HG03060 (cell line): ENCODE results near the gene TVP23C.
"Not testable (repeated sequence)": the region's sequence is repeated elsewhere in the genome, so short reads cannot be mapped to it uniquely, and the experiment has no call there.

Experiments used
- ATAC-seq: cut with Tn5 transposase; IDR thresholded peaks from one replicate; pipeline ENCODE4 v1.9.1; 2021; ENCODE audit warnings: low read depth, moderate number of reproducible peaks; ENCODE audit not compliant: unreplicated experiment

The TVP23C gene

DNA sequence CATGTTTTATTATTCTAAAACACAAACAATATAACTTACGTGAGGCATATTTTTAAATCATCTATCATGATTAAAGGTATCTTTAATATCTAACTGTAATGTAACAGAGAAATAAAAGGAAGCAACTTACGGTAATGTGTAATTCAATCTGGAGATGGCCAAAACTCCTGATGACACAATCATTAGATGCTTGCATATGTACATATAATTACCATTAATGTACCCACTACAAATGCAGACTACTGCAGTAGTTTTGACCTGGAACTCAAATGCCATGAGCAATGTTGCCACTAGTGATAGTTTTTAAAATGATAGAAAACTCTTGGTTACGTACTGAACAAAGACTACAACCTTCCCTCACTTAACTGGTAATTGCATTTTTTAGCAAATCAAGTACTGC is 30.2 kb downstream of the TVP23C start:
- ATAC-seq = not testable (repeated sequence)

DNA sequence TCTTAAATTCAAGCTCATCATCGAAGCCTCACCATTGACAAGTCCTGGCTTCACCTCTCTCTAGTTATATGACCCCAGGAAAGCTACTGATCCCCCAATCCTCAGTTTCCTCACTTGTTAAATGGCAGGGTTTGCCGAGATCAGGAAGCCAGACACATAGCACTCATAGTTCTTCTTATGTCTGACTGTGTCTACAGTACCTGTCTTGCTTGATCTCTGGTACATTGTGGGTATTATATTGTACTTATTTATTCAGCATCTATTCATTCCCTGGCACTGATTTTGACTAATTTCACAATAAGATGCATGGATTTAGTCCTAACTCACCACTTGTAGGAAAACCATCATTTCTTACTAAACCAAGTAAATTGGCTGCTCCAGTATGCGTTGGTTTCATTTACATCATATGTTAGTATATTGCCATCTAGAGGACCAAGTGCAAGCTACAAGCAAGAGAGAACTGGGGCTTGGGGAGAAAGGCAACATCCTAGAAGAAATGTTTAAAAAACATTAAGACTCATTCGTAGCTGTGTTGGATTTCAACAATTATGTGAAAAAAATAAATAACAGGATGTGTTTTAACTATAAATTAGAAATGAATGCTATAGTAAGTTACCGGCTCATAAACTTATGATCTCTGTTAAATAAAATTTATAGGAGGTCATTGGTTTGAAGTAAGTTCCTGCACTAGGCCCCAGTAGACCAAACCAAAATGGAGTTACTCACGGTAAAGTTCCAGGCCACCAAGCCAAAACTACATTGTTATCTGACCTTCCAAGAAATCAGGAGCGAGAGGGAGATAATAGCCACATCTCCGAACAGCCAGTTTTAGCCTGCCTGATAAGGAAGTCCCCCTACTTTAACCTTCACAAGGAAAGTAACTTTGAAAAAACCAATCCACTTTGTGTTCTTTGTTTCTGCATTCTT is 36.7 kb downstream of the TVP23C start:
- ATAC-seq = not testable (repeated sequence)

DNA sequence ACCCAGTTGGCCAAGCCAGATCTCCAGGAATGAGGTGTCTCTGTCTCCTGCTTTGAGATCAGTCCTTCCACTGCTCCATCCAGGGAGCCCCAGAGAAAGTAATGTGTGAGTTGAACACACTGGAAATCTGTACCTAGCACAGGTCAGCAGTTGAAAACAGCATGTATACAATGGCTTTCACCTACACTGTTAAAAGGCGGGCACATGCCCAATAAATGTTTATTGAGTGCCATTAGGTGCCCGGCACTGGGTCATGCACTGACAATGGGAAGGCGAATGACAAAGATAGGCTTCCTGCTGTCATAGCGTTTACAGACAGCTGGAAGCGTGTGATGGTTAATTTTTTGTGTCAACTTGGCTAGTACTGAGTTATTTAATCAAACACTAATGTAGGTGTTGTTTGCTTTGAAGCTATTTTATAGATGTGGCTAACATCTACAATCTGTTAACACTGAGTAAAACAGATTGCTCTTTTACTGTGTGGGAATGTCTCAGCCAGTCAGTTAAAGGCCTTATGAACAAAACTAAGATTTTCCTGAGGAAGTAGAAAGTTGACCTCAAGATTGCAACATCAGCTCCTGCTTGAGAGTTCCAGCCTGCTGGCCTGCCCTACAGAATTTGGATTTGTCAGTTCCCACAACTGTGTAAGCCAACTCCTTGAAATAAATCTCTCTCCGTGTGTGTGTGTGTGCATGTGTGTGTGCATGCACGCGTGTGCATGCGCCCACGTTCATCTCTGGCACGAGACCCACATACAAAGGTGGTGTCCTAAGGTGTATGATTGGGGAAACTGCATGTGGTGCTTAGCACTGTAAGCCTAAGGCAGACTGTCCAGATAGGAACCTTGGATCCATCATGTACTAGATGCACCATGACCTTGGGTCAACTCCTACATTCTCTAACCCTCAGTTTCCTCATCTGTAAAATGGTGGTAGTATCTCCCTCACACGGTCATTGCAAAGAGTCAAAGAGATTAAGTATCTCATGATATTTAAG is 38.0 kb downstream of the TVP23C start:
- not testable (repeated sequence) for ATAC-seq

GRCh38 chr17:15516150-15516549 is 47.1 kb downstream of the TVP23C start:
- no peak for ATAC-seq

DNA sequence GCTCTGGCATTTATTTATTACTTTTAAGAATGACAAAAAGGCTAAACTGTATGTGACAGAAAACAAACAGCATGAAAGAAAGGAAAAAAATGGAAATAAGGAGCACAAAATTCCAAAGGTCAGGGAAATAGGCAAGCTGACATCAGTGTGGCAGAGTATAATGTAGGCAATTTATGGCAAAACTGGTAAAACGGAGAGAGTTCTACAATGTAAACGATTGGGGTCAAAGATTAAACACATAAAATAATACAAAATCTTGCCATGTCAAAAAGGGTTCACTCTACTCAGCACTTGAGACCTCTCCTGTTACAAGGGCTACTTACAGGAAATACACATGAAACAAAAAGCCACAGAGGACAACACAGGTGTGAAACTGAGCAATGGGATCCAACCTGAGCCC is 48.8 kb downstream of the TVP23C start:
- no peak for ATAC-seq

DNA sequence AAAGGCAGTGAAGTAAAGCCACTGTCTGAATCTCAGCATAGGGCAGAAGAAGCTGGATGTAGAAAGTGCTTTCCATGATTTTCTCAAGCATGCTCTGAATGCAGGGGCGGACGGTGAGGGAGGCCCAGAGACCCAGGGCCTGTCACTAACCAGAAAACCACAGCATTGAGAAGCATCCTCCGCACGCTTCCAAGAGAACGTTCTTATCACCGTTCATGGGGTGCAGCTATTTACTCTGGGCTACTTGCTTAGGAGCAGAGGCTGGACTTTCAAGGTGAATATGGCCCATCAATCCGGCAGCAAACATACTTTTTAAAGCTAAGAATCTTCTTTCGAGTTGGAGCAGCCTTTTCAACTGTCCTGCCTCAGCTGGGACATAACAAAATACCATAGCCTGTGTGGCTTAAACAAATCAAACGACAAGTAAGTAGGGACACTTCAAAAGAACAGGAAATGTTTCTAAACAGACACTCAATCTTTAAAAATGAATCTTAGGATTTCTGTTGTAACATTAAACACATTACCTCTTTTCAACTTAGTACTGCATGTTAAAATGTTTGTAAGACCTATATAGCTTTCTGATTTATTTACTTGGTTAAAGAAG is 49.3 kb downstream of the TVP23C start:
- no peak for ATAC-seq

- ATAC-seq = no peak
Measured at GRCh38 chr17:15513058-15513791, 50.1 kb downstream of the TVP23C start.

- no peak for ATAC-seq
Measured at GRCh38 chr17:15512071-15512709, 51.1 kb downstream of the TVP23C start.

- ATAC-seq = no peak
Measured at GRCh38 chr17:15511142-15511541, 52.1 kb downstream of the TVP23C start.

- no peak for ATAC-seq
Measured at GRCh38 chr17:15510361-15510760, 52.9 kb downstream of the TVP23C start.

GRCh38 chr17:15509095-15509494 is 54.2 kb downstream of the TVP23C start:
- ATAC-seq = no peak

- no peak for ATAC-seq
Measured at GRCh38 chr17:15508466-15508865, 54.8 kb downstream of the TVP23C start.

GRCh38 chr17:15507896-15508295 is 55.4 kb downstream of the TVP23C start:
- ATAC-seq = no peak

GRCh38 chr17:15507001-15507400 is 56.3 kb downstream of the TVP23C start:
- no peak for ATAC-seq

DNA sequence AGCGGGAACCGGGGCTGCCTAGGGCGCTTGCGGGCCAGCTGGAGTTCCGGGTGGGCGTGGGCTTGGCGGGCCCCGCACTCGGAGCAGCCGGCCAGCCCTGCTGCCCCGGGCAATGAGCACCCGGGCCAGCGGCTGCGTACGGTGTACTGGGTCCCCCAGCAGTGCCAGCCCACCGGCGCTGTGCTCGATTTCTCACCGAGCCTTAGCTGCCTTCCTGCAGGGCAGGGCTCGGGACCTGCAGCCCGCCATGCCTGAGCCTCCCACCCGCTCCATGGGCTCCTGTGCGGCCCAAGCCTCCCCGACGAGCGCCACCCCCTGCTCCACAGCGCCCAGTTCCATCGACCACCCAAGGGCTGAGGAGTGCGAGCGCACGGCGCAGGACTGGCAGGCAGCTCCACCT is 57.6 kb downstream of the TVP23C start:
- ATAC-seq = not testable (repeated sequence)

- no peak for ATAC-seq
Measured at GRCh38 chr17:15503731-15504130, 59.6 kb downstream of the TVP23C start.

DNA sequence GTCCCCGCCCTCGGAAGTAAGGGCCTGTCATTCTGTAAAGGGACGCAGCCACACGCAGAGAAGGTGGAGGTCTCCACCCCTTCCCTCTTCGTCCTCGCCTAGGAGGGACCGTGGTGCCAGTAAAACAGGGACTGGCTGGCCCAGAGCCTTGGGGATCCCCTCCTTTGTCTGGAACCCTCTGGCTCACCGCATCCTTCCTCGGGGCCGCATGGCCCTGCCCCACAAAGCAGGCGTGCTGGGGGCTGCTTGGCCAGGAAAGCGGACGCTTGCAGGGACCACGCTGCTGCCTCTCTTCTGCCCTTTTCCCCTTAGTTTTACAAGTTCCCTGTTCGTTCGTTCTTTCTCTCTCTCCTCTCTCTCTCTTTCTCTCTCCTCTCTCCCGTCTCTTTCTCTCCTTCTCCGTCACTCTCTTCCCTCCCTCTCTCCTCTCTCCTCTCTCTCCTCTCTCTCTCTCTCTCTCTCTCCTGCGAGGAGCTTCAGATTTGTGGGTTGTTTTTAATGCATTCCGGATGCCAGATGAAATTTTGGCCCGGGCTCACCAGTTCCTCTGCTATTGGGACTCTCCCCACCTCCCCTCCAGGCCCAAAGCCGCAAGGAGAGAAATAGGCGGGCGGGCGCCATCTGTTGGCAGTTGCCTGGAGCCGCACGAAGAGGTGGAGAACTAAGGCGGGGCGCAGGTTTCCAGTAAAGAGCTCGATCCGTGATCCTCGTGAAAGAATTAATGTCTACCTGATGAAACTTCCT is 60.7 kb downstream of the TVP23C start:
- ATAC-seq = no peak

DNA sequence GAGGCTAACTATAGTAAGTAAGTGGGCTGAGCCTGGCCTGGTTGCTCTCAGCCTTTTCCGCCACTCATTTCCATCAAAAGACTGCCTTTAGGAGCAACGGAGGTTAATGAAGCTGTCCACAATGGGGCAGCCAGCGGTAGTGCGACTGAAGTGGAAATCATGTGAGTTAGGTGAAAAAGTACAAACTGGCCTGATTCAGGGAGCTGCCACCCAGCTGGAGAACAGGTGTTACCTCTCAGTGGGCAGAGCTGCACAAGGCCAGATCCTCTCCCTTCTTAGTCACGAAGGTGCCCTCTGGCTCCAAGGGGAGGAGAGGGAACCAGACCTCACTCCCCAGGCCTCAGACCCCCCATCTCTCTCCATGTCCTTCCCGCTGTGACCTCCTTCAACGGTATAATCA is 61.5 kb downstream of the TVP23C start:
- no peak for ATAC-seq

- no peak for ATAC-seq
Measured at GRCh38 chr17:15501282-15501681, 62.0 kb downstream of the TVP23C start.
